HG02840 (cell line): ENCODE measurements around the gene KXD1.

Experiments
- ATAC-seq: cut with Tn5 transposase; IDR thresholded peaks from one replicate; pipeline ENCODE4 v1.9.1; 2021; ENCODE audit warnings: mild to moderate bottlenecking, moderate library complexity, moderate number of reproducible peaks; ENCODE audit not compliant: unreplicated experiment, low FRiP score

Gene KXD1

DNA sequence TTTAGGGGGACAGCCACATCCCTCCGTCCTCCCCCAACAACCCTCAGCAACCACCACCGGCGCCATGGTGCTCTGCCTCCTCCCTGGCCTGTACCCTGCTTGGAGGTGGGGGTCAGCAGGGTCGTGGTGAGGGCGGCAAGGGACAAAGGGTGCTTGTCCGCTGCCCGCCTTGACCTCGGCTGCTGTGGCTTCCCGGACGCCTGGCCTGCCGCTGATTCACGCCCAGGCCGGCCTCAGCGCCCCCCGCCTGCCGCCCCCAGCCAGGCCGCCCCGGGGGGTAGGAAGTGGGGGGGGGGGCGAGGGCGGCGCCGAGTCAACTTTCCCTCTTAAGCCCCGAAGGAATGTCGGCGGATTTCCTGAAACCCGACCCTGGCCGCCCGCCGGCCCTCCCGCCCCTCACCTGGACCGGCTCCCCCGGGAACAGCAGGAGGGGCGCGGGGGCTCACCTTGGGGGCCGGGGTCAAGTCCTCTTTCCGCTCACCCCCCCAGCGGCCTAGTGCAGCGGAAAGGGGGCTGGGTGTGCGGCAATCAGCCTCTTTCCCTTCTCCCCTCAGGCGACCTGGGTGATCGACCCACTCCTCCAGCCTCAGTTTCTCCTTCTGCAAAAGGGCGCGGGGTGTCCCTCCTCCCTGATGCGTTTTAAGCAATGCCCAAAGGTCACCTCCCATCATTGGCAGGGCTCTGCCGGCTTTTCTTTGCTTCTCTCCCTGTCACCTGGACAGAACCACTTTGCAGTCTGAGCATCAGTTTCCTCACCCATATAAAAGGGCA, 53.1 kb downstream of the KXD1 start:
- ATAC-seq = no peak

DNA sequence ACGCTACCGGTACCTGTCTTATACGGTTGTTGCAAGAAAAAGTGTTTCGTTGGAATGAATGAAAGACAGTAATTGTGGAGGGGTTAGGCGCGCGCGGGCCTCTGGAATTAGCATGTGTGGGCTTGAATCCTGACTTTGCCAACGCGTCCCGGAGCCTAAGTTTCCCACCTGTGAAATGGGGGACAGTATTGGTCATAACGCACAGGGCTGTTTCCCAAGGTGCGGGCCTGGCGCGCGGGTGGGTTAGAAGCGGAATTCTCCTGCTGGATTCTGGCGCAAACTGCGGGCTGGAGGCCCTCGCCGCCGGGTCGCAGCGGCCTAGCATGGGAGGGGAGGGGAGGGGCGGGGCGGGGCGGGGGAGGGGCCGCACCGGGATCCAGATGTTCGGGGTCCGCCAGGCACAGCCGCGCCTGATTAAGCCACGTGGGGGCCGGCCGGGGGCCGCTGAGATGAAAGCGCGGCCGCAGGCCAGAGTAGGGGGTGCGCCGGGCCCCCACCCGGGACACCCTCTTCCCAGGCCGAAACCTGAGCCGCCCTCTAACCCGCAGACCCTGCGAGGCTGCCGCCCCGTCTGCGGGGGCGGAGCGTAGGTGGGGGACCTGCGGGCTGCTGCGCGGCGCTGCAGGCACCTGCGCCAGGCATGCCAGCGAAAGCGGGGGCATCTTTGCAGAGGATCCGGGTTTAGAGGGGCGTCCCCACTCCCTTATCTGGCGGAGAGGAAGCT, 53.8 kb downstream of the KXD1 start:
- no peak for ATAC-seq

GRCh38 chr19:18612051-18612771, 54.5 kb downstream of the KXD1 start:
- ATAC-seq = no peak

GRCh38 chr19:18612772-18613588, 55.3 kb downstream of the KXD1 start, which contains the start of gene TMEM59L:
TSS of gene TMEM59L (plus strand) at chr19:18612870. CDS start at chr19:18612959, 89 bp downstream.
- ATAC-seq = no peak

DNA sequence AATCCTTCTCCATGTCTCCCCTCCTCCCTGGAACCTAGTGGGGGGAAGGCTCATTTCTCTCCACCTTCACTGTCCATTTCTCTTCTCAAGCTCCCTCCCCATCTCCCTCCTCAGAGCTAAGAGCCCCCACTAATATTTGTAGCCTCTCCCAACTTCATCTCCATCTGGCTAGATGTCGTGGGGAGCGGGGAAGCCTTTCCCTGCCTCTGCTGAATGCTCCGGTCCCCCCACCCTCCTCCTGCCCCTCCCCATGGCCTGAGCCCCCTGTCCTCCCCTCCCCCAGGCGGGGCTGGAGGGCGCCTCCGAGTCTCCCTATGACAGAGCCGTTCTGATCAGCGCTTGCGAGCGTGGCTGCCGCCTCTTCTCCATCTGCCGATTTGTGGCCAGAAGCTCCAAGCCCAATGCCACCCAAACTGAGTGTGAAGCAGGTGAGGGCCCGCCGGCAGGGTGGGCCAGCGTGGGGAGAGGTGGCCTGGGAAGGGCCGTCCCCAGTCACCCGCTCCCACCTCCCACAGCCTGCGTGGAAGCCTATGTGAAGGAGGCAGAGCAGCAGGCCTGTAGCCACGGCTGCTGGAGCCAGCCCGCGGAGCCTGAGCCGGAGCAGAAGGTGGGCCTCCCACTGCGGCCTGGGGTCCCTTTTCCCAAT, 56.0 kb downstream of the KXD1 start:
- no peak for ATAC-seq

DNA sequence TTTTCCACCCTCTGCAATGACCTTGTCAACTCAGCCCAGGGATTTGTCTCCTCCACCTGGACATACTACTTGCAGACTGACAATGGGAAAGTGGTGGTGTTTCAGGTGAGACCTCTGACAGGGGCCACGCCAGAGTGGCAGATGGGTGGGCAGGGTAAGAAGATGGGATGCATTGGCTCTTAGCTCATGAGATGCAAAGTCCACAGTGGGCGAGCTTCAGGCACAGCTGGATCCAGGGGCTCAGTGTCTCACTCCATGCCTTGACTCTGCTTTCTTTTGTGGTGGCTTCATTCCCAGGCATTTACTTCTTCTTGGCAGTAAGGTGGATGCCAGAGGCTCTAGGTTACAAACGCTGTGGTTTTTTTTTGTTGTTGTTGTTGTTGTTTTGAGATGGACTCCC, 58.4 kb downstream of the KXD1 start:
- ATAC-seq = no peak

DNA sequence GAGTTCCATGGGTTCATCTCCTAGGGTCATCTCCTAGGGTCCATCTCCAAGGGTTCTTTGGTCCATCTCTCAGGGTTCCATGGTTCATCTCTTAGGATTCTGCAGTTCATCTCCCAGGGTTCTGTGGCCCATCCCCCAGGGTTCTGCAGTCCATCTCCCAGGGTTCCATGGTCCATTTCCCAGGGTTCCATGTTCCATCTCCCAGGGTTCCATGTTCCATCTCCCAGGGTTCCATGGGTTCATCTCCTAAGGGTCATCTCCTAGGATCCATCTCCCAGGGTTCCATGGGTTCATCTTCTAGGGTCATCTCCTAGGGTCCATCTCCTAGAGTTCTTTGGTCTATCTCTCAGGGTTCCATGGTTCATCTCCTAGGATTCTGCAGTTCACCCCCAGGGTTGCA, 59.9 kb downstream of the KXD1 start:
- ATAC-seq = no peak

GRCh38 chr19:18618236-18618635, 60.6 kb downstream of the KXD1 start:
- ATAC-seq = no peak
